Ascending aorta (tissue), 2 donors: ENCODE results near the gene SLC6A20. TPM values are rescaled to one million over a fixed set of nuclear protein-coding genes. Genes with fewer than 3 reads are reported as not detected.

Experiments used
- DNase-seq, 2 donors: peaks; one replicate each; pipeline ENCODE4 v3.0.0-alpha.2; 2019; ENCODE audit warnings: low spot score in 2 of 2
- H3K27ac ChIP-seq, 2 donors: fragments of 200-600 bp; sonication (generic); one replicate each; pipeline ENCODE4 v1.5.1; 2016 to 2017; ENCODE audit warnings: mild to moderate bottlenecking in 1 of 2
- H3K27me3 ChIP-seq: fragments of 200-600 bp; sonication (generic); one replicate; pipeline ENCODE4 v1.5.1; 2017
- H3K36me3 ChIP-seq, 2 donors: fragments of 200-600 bp; sonication (generic); one replicate each; pipeline ENCODE4 v1.5.1; 2016
- H3K4me1 ChIP-seq, 2 donors: fragments of 200-600 bp; sonication (generic); one replicate each; pipeline ENCODE4 v1.5.1; 2016 to 2017; ENCODE audit warnings: mild to moderate bottlenecking in 1 of 2
- H3K4me3 ChIP-seq, 2 donors: fragments of 200-600 bp; sonication (generic); one replicate each; pipeline ENCODE4 v1.5.1; 2016 to 2017; ENCODE audit warnings: mild to moderate bottlenecking in 1 of 2
- H3K9me3 ChIP-seq, 2 donors: fragments of 200-600 bp; sonication (generic); one replicate each; pipeline ENCODE4 v1.5.1; 2016
- CTCF ChIP-seq, 3 experiments: fragments of 200-600 bp in 2 of 3; fragments of 450-650 bp in 1 of 3; sonication (generic) in 2 of 3; IDR thresholded peaks; one replicate each; pipeline ENCODE4 v1.5.1; 2016 to 2019; ENCODE audit warnings: antibody characterized with exemption in 3 of 3, mild to moderate bottlenecking in 1 of 3, moderate library complexity in 1 of 3
- intact Hi-C: fragments of 100-400 bp; cut with DNase I; formaldehyde crosslinking; loops from one replicate; pipeline ENCODE4 v1.15.1; 2023
- total RNA-seq: library from RNA; depleted of rRNA; stranded (reverse); fragments of >200 nt; gene quantifications from one replicate; pipeline ENCODE4 v1.1.0, GENCODE V29; 2016

Gene SLC6A20
- total RNA-seq, 1 donor from 2014 or later, result not detected

GRCh38 chr3:45712434-45713110 is 83.8 kb downstream of the SLC6A20 start:
- intact Hi-C loops, result no loop called here
- H3K4me1 ChIP-seq, result no peaks in the 10 kb centered on the region
- H3K4me3 ChIP-seq, result no peak overlapping the region
- no peaks in the 10 kb centered on the region for H3K27me3 ChIP-seq
- H3K27ac ChIP-seq, result no peak overlapping the region
- H3K36me3 ChIP-seq, result peaks cover 25 to 89% of the 10 kb centered on the region in 2 donors
- no peak for DNase-seq
- no peak for TF ChIP-seq CTCF (IDR thresholded peaks at IDR 0.05)
- no peaks in the 10 kb centered on the region for H3K9me3 ChIP-seq

- peaks cover 32 to 91% of the 10 kb centered on the region in 2 donors for H3K36me3 ChIP-seq
- H3K4me1 ChIP-seq, result no peaks in the 10 kb centered on the region
- no peak for TF ChIP-seq CTCF (IDR thresholded peaks at IDR 0.05)
- intact Hi-C loops, result no loop called here
- H3K27ac ChIP-seq, result no peak overlapping the region
- no peak for DNase-seq
- no peaks in the 10 kb centered on the region for H3K9me3 ChIP-seq
- no peaks in the 10 kb centered on the region for H3K27me3 ChIP-seq
- no peak overlapping the region for H3K4me3 ChIP-seq
Measured at GRCh38 chr3:45711931-45712330, 84.4 kb downstream of the SLC6A20 start.

- peaks cover 28 to 64% of the 10 kb centered on the region in 2 donors for H3K36me3 ChIP-seq
- no peaks in the 10 kb centered on the region for H3K9me3 ChIP-seq
- H3K4me3 ChIP-seq, result no peak overlapping the region
- no peak for TF ChIP-seq CTCF (IDR thresholded peaks at IDR 0.05)
- intact Hi-C loops, result no loop called here
- no peak for DNase-seq
- no peaks in the 10 kb centered on the region for H3K27me3 ChIP-seq
- no peak overlapping the region for H3K27ac ChIP-seq
- no peaks in the 10 kb centered on the region for H3K4me1 ChIP-seq
Measured at GRCh38 chr3:45705839-45706808, 90.2 kb downstream of the SLC6A20 start.

Other genes with a start within 250 kb of the SLC6A20 start
- 36.8 TPM for gene LIMD1, start 201.8 kb downstream of the SLC6A20 start, total RNA-seq
- 7.2 TPM for gene SACM1L, start 107.1 kb downstream of the SLC6A20 start, total RNA-seq
- 6.7 TPM for gene LZTFL1, start 45.6 kb upstream of the SLC6A20 start, total RNA-seq
- gene CCR9, start 90.0 kb upstream of the SLC6A20 start, total RNA-seq, result not detected
- 2.1 TPM for gene CXCR6, start 146.9 kb upstream of the SLC6A20 start, total RNA-seq
- gene FYCO1, start 199.3 kb upstream of the SLC6A20 start, total RNA-seq, result 56.2 TPM
- not detected for gene XCR1, start 230.9 kb upstream of the SLC6A20 start, total RNA-seq